Mucosa of rectum (tissue), 2 donors: ENCODE results near the gene ITGBL1.

ENCODE experiments used
- H3K27ac ChIP-seq, 2 donors: one replicate each; pipeline ENCODE4 v1.7.0; 2013; ENCODE audit warnings: inconsistent platforms in 2 of 2, low read depth in 2 of 2, low read length in 2 of 2
- H3K27me3 ChIP-seq, 2 donors: one replicate each; pipeline ENCODE4 v1.7.0; 2013; ENCODE audit warnings: low read length in 2 of 2; ENCODE audit not compliant: control insufficient read depth in 2 of 2, insufficient read depth in 2 of 2
- H3K36me3 ChIP-seq, 2 donors: one replicate each; pipeline ENCODE4 v1.7.0; 2013; ENCODE audit warnings: low read length in 2 of 2; ENCODE audit not compliant: control insufficient read depth in 2 of 2, insufficient read depth in 2 of 2
- H3K4me1 ChIP-seq, 2 donors: one replicate each; pipeline ENCODE4 v1.7.0; 2013; ENCODE audit warnings: low read length in 2 of 2, mild to moderate bottlenecking in 1 of 2; ENCODE audit not compliant: control insufficient read depth in 2 of 2, insufficient read depth in 2 of 2
- H3K4me3 ChIP-seq, 2 donors: one replicate each; pipeline ENCODE4 v1.7.0; 2013; ENCODE audit warnings: low read length in 2 of 2
- H3K9ac ChIP-seq, 2 donors: one replicate each; pipeline ENCODE4 v1.7.0; 2013; ENCODE audit warnings: low read length in 2 of 2, low read depth in 1 of 2, mild to moderate bottlenecking in 1 of 2
- H3K9me3 ChIP-seq, 2 donors: one replicate each; pipeline ENCODE4 v1.7.0; 2013; ENCODE audit warnings: low read length in 2 of 2; ENCODE audit not compliant: control insufficient read depth in 2 of 2
- donor health status: healthy.
- donor health status: Normal muscosa, but diverticular disease.

ITGBL1 gene

GRCh38 chr13:101681834-101682233 lies 229.4 kb downstream of the ITGBL1 start:
- Histone ChIP-seq H3K9me3 (no peaks in the 10 kb centered on the region), H3K4me1 (no peaks in the 10 kb centered on the region), H3K4me3 (no peak overlapping the region), H3K9ac (no peak overlapping the region), H3K36me3 (no peaks in the 10 kb centered on the region), H3K27me3 (no peaks in the 10 kb centered on the region), H3K27ac (no peak overlapping the region)

- no peaks in the 10 kb centered on the region for H3K9me3 ChIP-seq
- no peak overlapping the region for H3K27ac ChIP-seq
- H3K4me3 ChIP-seq, result no peak overlapping the region
- H3K4me1 ChIP-seq, result no peaks in the 10 kb centered on the region
- no peaks in the 10 kb centered on the region for H3K27me3 ChIP-seq
- no peaks in the 10 kb centered on the region for H3K36me3 ChIP-seq
- no peak overlapping the region for H3K9ac ChIP-seq
These were observed 233.5 kb downstream of the ITGBL1 start for GRCh38 chr13:101686003-101686402.

GRCh38 chr13:101690871-101691270 lies 238.4 kb downstream of the ITGBL1 start:
- Histone ChIP-seq H3K27me3 (no peaks in the 10 kb centered on the region), H3K9me3 (no peaks in the 10 kb centered on the region), H3K4me1 (no peaks in the 10 kb centered on the region), H3K36me3 (no peaks in the 10 kb centered on the region), H3K9ac (no peak overlapping the region), H3K4me3 (no peak overlapping the region), H3K27ac (no peak overlapping the region)

GRCh38 chr13:101691341-101691860 lies 238.9 kb downstream of the ITGBL1 start:
- Histone ChIP-seq H3K27ac (no peak overlapping the region), H3K9me3 (no peaks in the 10 kb centered on the region), H3K36me3 (no peaks in the 10 kb centered on the region), H3K4me3 (no peak overlapping the region), H3K27me3 (no peaks in the 10 kb centered on the region), H3K4me1 (no peaks in the 10 kb centered on the region), H3K9ac (no peak overlapping the region)

- H3K4me3 ChIP-seq, result no peak overlapping the region
- no peak overlapping the region for H3K9ac ChIP-seq
- no peaks in the 10 kb centered on the region for H3K36me3 ChIP-seq
- no peaks in the 10 kb centered on the region for H3K27me3 ChIP-seq
- no peaks in the 10 kb centered on the region for H3K4me1 ChIP-seq
- no peak overlapping the region for H3K27ac ChIP-seq
- H3K9me3 ChIP-seq, result no peaks in the 10 kb centered on the region
These were observed 243.5 kb downstream of the ITGBL1 start for GRCh38 chr13:101695870-101696516.

- no peak overlapping the region for H3K9ac ChIP-seq
- H3K9me3 ChIP-seq, result no peaks in the 10 kb centered on the region
- H3K36me3 ChIP-seq, result no peaks in the 10 kb centered on the region
- no peak overlapping the region for H3K4me3 ChIP-seq
- H3K4me1 ChIP-seq, result no peaks in the 10 kb centered on the region
- no peaks in the 10 kb centered on the region for H3K27me3 ChIP-seq
- no peak overlapping the region for H3K27ac ChIP-seq
These were observed 245.3 kb downstream of the ITGBL1 start for GRCh38 chr13:101697745-101698144.

- no peaks in the 10 kb centered on the region for H3K9me3 ChIP-seq
- H3K27ac ChIP-seq, result no peak overlapping the region
- H3K4me3 ChIP-seq, result no peak overlapping the region
- H3K36me3 ChIP-seq, result no peaks in the 10 kb centered on the region
- no peaks in the 10 kb centered on the region for H3K27me3 ChIP-seq
- no peak overlapping the region for H3K9ac ChIP-seq
- no peaks in the 10 kb centered on the region for H3K4me1 ChIP-seq
These were observed 245.9 kb downstream of the ITGBL1 start for GRCh38 chr13:101698400-101698799.

- Histone ChIP-seq H3K27me3 (no peaks in the 10 kb centered on the region), H3K4me1 (no peaks in the 10 kb centered on the region), H3K4me3 (no peak overlapping the region), H3K9me3 (no peaks in the 10 kb centered on the region), H3K27ac (no peak overlapping the region), H3K9ac (no peak overlapping the region), H3K36me3 (no peaks in the 10 kb centered on the region)
These were observed 248.1 kb downstream of the ITGBL1 start for GRCh38 chr13:101700598-101700997.

- Histone ChIP-seq H3K4me3 (no peak overlapping the region), H3K27me3 (no peaks in the 10 kb centered on the region), H3K9me3 (no peaks in the 10 kb centered on the region), H3K36me3 (no peaks in the 10 kb centered on the region), H3K9ac (no peak overlapping the region), H3K4me1 (no peaks in the 10 kb centered on the region), H3K27ac (no peak overlapping the region)
These were observed 250.6 kb downstream of the ITGBL1 start for GRCh38 chr13:101703081-101703480.

- H3K36me3 ChIP-seq, result no peaks in the 10 kb centered on the region
- H3K4me1 ChIP-seq, result no peaks in the 10 kb centered on the region
- H3K27me3 ChIP-seq, result no peaks in the 10 kb centered on the region
- H3K9ac ChIP-seq, result no peak overlapping the region
- H3K4me3 ChIP-seq, result no peak overlapping the region
- no peaks in the 10 kb centered on the region for H3K9me3 ChIP-seq
- H3K27ac ChIP-seq, result no peak overlapping the region
These were observed 251.4 kb downstream of the ITGBL1 start for GRCh38 chr13:101703838-101704237.
